ENCODE data around the gene GART. TPM values are rescaled to one million over a fixed set of nuclear protein-coding genes. Genes with fewer than 3 reads are reported as not detected.
"Not testable (repeated sequence)": the region's sequence is repeated elsewhere in the genome, so short reads cannot be mapped to it uniquely, and the experiment has no call there.

The GART gene
- total and polyA plus RNA-seq, 4 donors, result 13.6 to 60.6 (median 41.3) TPM

GRCh38 chr21:33477066-33477465 is 64.9 kb downstream of the GART start:
- H3K27ac ChIP-seq (ENCODE audit: low read depth in 1 of 2, low read length in 2 of 2), result no peak overlapping the region
- no peak for ATAC-seq (ENCODE audit: low FRiP score)
- 87 to 88% methylated on average over 7 of the region's 7 CpGs for WGBS, 2 donors
- no peaks in the 10 kb centered on the region for H3K27me3 ChIP-seq (ENCODE audit: control insufficient read depth in 1 of 2, insufficient read depth in 2 of 2, low read length in 1 of 2)
- intact Hi-C loops (cut with DNase I), result no loop called here
- no peak overlapping the region for H3K4me3 ChIP-seq (ENCODE audit: low read length in 2 of 2)
- H3K4me1 ChIP-seq (ENCODE audit: control insufficient read depth in 1 of 2, insufficient read depth in 2 of 2, low read length in 2 of 2), result no peaks in the 10 kb centered on the region
- no peaks in the 10 kb centered on the region for H3K36me3 ChIP-seq (ENCODE audit: control insufficient read depth in 1 of 2, insufficient read depth in 2 of 2, low read length in 1 of 2)
- H3K9me3 ChIP-seq (ENCODE audit: control insufficient read depth, low read length), result no peaks in the 10 kb centered on the region
- DNase-seq, result no peak

GRCh38 chr21:33473344-33473743 is 68.6 kb downstream of the GART start:
- ATAC-seq (ENCODE audit: low FRiP score) (no peak), DNase-seq (no peak)
- no peaks in the 10 kb centered on the region for H3K36me3 ChIP-seq (ENCODE audit: control insufficient read depth in 1 of 2, insufficient read depth in 2 of 2, low read length in 1 of 2)
- no peak overlapping the region for H3K4me3 ChIP-seq (ENCODE audit: low read length in 2 of 2)
- no peaks in the 10 kb centered on the region for H3K27me3 ChIP-seq (ENCODE audit: control insufficient read depth in 1 of 2, insufficient read depth in 2 of 2, low read length in 1 of 2)
- WGBS, 2 donors, result 97 to 98% methylated on average over 3 of the region's 3 CpGs
- peaks cover 0 to 4% of the 10 kb centered on the region in 2 donors for H3K4me1 ChIP-seq (ENCODE audit: control insufficient read depth in 1 of 2, insufficient read depth in 2 of 2, low read length in 2 of 2)
- intact Hi-C loops (cut with DNase I), result no loop called here
- H3K9me3 ChIP-seq (ENCODE audit: control insufficient read depth, low read length), result no peaks in the 10 kb centered on the region
- no peak overlapping the region for H3K27ac ChIP-seq (ENCODE audit: low read depth in 1 of 2, low read length in 2 of 2)

- Histone ChIP-seq H3K4me1 (ENCODE audit: control insufficient read depth in 1 of 2, insufficient read depth in 2 of 2, low read length in 2 of 2) (peaks cover 0 to 4% of the 10 kb centered on the region in 2 donors), H3K36me3 (ENCODE audit: control insufficient read depth in 1 of 2, insufficient read depth in 2 of 2, low read length in 1 of 2) (no peaks in the 10 kb centered on the region), H3K27me3 (ENCODE audit: control insufficient read depth in 1 of 2, insufficient read depth in 2 of 2, low read length in 1 of 2) (no peaks in the 10 kb centered on the region), H3K27ac (ENCODE audit: low read depth in 1 of 2, low read length in 2 of 2) (no peak overlapping the region), H3K4me3 (ENCODE audit: low read length in 2 of 2) (no peak overlapping the region), H3K9me3 (ENCODE audit: control insufficient read depth, low read length) (no peaks in the 10 kb centered on the region)
- intact Hi-C loops (cut with DNase I), result no loop called here
- ATAC-seq (ENCODE audit: low FRiP score) (no peak), DNase-seq (no peak)
- 97% methylated on average over 2 of the region's 2 CpGs for WGBS, 2 donors
These were observed 71.2 kb downstream of the GART start for GRCh38 chr21:33470701-33471100.

GRCh38 chr21:33469183-33469582 is 72.7 kb downstream of the GART start:
- ATAC-seq (ENCODE audit: low FRiP score); H3K27ac ChIP-seq (ENCODE audit: low read depth in 1 of 2, low read length in 2 of 2): not testable (repeated sequence)
- WGBS, 2 donors, result 91% methylated on average over 4 of the region's 4 CpGs

GRCh38 chr21:33461538-33462250 is 80.2 kb downstream of the GART start:
- intact Hi-C loops (cut with DNase I), result no loop called here
- no peak overlapping the region for H3K4me3 ChIP-seq (ENCODE audit: low read length in 2 of 2)
- WGBS, 2 donors, result 90% methylated on average over 5 of the region's 5 CpGs
- no peaks in the 10 kb centered on the region for H3K27me3 ChIP-seq (ENCODE audit: control insufficient read depth in 1 of 2, insufficient read depth in 2 of 2, low read length in 1 of 2)
- no peak overlapping the region for H3K27ac ChIP-seq (ENCODE audit: low read depth in 1 of 2, low read length in 2 of 2)
- peaks cover 0 to 2% of the 10 kb centered on the region in 2 donors for H3K36me3 ChIP-seq (ENCODE audit: control insufficient read depth in 1 of 2, insufficient read depth in 2 of 2, low read length in 1 of 2)
- no peaks in the 10 kb centered on the region for H3K4me1 ChIP-seq (ENCODE audit: control insufficient read depth in 1 of 2, insufficient read depth in 2 of 2, low read length in 2 of 2)
- H3K9me3 ChIP-seq (ENCODE audit: control insufficient read depth, low read length), result no peaks in the 10 kb centered on the region
- no peak for DNase-seq
- ATAC-seq (ENCODE audit: low FRiP score), result no peak

More at GRCh38 chr21:33469183-33469582, 72.7 kb downstream of the GART start:
- H3K9me3 ChIP-seq (ENCODE audit: control insufficient read depth, low read length); intact Hi-C loops (cut with DNase I); H3K4me3 ChIP-seq (ENCODE audit: low read length in 2 of 2); DNase-seq; H3K27me3 ChIP-seq (ENCODE audit: control insufficient read depth in 1 of 2, insufficient read depth in 2 of 2, low read length in 1 of 2); H3K36me3 ChIP-seq (ENCODE audit: control insufficient read depth in 1 of 2, insufficient read depth in 2 of 2, low read length in 1 of 2); H3K4me1 ChIP-seq (ENCODE audit: control insufficient read depth in 1 of 2, insufficient read depth in 2 of 2, low read length in 2 of 2): not testable (repeated sequence)

- ATAC-seq (ENCODE audit: low FRiP score), result no peak
- no peak overlapping the region for H3K27ac ChIP-seq (ENCODE audit: low read depth in 1 of 2, low read length in 2 of 2)
- H3K4me3 ChIP-seq (ENCODE audit: low read length in 2 of 2), result no peak overlapping the region
- no peaks in the 10 kb centered on the region for H3K9me3 ChIP-seq (ENCODE audit: control insufficient read depth, low read length)
- H3K27me3 ChIP-seq (ENCODE audit: control insufficient read depth in 1 of 2, insufficient read depth in 2 of 2, low read length in 1 of 2), result no peaks in the 10 kb centered on the region
- no peaks in the 10 kb centered on the region for H3K4me1 ChIP-seq (ENCODE audit: control insufficient read depth in 1 of 2, insufficient read depth in 2 of 2, low read length in 2 of 2)
- intact Hi-C loops (cut with DNase I), result no loop called here
- WGBS, 2 donors, result 95% methylated on average over 3 of the region's 3 CpGs
- no peak for DNase-seq
- H3K36me3 ChIP-seq (ENCODE audit: control insufficient read depth in 1 of 2, insufficient read depth in 2 of 2, low read length in 1 of 2), result peaks cover 1 to 2% of the 10 kb centered on the region in 2 donors
These were observed 83.1 kb downstream of the GART start for GRCh38 chr21:33458861-33459260.

GRCh38 chr21:33455686-33456446 is 86.1 kb downstream of the GART start:
- Histone ChIP-seq H3K36me3 (ENCODE audit: control insufficient read depth in 1 of 2, insufficient read depth in 2 of 2, low read length in 1 of 2) (peaks cover 0 to 1% of the 10 kb centered on the region in 2 donors), H3K27ac (ENCODE audit: low read depth in 1 of 2, low read length in 2 of 2) (no peak overlapping the region), H3K27me3 (ENCODE audit: control insufficient read depth in 1 of 2, insufficient read depth in 2 of 2, low read length in 1 of 2) (no peaks in the 10 kb centered on the region), H3K4me3 (ENCODE audit: low read length in 2 of 2) (no peak overlapping the region), H3K4me1 (ENCODE audit: control insufficient read depth in 1 of 2, insufficient read depth in 2 of 2, low read length in 2 of 2) (no peaks in the 10 kb centered on the region), H3K9me3 (ENCODE audit: control insufficient read depth, low read length) (no peaks in the 10 kb centered on the region)
- DNase-seq (no peak), ATAC-seq (ENCODE audit: low FRiP score) (no peak)
- 87 to 90% methylated on average over 6 of the region's 6 CpGs for WGBS, 2 donors
- intact Hi-C loops (cut with DNase I), result no loop called here

All from aorta (tissue), 5 donors.